GM23248 (cell line): ENCODE data around the gene CFHR4.

Source experiments
- EZH2 ChIP-seq: fragments of 200-600 bp; sonication (generic); IDR thresholded peaks from 2 replicates; pipeline ENCODE4 v1.6.1; 2018; ENCODE audit warnings: antibody characterized with exemption, mild to moderate bottlenecking; ENCODE audit not compliant: insufficient read depth, poor library complexity, severe bottlenecking
- EZH2phosphoT487 ChIP-seq: fragments of 200-600 bp; sonication (generic); IDR thresholded peaks from 2 replicates; pipeline ENCODE4 v1.6.1; 2018; ENCODE audit warnings: antibody characterized with exemption, moderate library complexity, mild to moderate bottlenecking, low read depth; ENCODE audit not compliant: insufficient read depth

- TF ChIP-seq EZH2phosphoT487 (no peak), EZH2 (no peak)
These were observed 73.0 kb downstream of the CFHR4 start for GRCh38 chr1:196960854-196961253.
